ENCODE data around the gene RSPO3. TPM values are rescaled to one million over a fixed set of nuclear protein-coding genes. Genes with fewer than 3 reads are reported as not detected.
A peak's percentile ranks its signal among the peaks of the same experiment; 100 is the strongest.
"Not testable (repeated sequence)": the region's sequence is repeated elsewhere in the genome, so short reads cannot be mapped to it uniquely, and the experiment has no call there.

The RSPO3 gene
- total RNA-seq, 4 donors from 2014 or later, result 61.0 to 117 (median 79.6) TPM

GRCh38 chr6:127096167-127096566 is 22.3 kb upstream of the RSPO3 start:
- TF ChIP-seq EP300 (IDR thresholded peaks at IDR 0.05) (no peak), POLR2AphosphoS5 (IDR thresholded peaks at IDR 0.05) (no peak), POLR2A (IDR thresholded peaks at IDR 0.05) (no peak)
- TF ChIP-seq, protein P1, sequence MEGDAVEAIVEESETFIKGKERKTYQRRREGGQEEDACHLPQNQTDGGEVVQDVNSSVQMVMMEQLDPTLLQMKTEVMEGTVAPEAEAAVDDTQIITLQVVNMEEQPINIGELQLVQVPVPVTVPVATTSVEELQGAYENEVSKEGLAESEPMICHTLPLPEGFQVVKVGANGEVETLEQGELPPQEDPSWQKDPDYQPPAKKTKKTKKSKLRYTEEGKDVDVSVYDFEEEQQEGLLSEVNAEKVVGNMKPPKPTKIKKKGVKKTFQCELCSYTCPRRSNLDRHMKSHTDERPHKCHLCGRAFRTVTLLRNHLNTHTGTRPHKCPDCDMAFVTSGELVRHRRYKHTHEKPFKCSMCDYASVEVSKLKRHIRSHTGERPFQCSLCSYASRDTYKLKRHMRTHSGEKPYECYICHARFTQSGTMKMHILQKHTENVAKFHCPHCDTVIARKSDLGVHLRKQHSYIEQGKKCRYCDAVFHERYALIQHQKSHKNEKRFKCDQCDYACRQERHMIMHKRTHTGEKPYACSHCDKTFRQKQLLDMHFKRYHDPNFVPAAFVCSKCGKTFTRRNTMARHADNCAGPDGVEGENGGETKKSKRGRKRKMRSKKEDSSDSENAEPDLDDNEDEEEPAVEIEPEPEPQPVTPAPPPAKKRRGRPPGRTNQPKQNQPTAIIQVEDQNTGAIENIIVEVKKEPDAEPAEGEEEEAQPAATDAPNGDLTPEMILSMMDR (IDR thresholded peaks at IDR 0.05), result no peak
- WGBS, 2 donors (ENCODE audit: low coverage in 1 of 2), result 76 to 81% methylated on average over 3 to 4 of the region's 5 CpGs
- Histone ChIP-seq H3K27me3 (no peaks in the 10 kb centered on the region), H3K4me1 (peaks cover 0 to 9% (median 2%) of the 10 kb centered on the region in 3 donors), H3K27ac (no peak overlapping the region), H3K4me3 (no peak overlapping the region), H3K36me3 (no peaks in the 10 kb centered on the region), H3K9me3 (no peaks in the 10 kb centered on the region)
- ATAC-seq, result no peak

DNA sequence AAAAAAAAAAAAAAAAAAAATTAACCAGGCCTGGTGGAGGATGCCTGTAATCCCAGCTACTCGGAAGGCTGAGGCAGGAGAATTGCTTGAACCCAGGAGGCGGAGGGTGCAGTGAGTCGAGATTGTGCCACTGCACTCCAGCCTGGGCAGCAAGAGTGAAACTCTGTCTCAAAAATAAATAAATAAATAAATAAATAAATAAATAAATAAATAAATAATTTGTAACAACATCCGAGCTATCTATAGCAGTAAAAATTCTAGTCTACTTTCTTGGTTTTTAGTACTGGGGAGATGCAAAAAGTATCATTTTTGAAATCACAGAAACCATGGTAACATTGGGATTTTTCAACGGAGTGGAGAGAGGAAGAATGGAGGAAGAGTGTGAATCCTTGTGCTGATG is 21.0 kb upstream of the RSPO3 start:
- not testable (repeated sequence) for ATAC-seq, H3K27me3 ChIP-seq
- 68 to 94% methylated on average over 5 of the region's 5 CpGs for WGBS, 2 donors (ENCODE audit: low coverage in 1 of 2)

DNA sequence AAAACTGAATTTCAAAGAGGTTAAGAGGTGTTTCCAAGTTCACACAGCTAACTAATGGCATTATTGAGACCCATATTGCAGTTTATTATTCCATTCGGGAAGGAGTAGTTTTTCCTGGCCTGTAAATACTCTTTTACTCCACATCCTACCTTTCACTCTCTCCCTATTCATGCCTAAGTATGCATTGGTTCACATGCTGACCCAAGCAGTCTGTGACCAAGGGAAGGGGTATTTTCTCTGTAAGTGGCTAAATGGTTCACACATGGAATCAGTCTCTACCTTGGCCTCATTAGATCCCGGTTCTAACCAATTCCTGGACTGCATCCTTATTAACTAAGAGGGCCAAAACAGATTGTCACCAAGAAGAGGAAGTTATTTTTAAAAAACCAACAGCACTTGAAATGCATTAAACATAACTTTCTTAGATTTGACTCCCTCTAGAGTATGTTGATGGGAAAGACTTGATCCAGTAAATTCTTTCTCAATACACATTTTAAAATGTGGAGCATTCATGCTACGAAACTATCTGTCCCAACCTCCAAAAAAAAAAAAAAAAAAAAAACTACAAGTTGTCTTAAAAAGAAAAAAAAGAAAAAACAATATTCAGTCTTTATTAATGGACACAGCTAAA is 17.8 kb upstream of the RSPO3 start:
- Histone ChIP-seq H3K4me3 (no peak overlapping the region), H3K4me1 (peaks cover 3 to 35% (median 6%) of the 10 kb centered on the region in 3 donors), H3K9me3 (no peaks in the 10 kb centered on the region), H3K36me3 (no peaks in the 10 kb centered on the region), H3K27ac (peak overlapping the region in 1 of 4 donors; percentile 56), H3K27me3 (no peaks in the 10 kb centered on the region)
- TF ChIP-seq, protein P1 (IDR thresholded peaks at IDR 0.05), result peak; percentile 34 to 49 (median 38)
- TF ChIP-seq POLR2A (IDR thresholded peaks at IDR 0.05), result no peak
- WGBS, 2 donors (ENCODE audit: low coverage in 1 of 2), result 44 to 45% methylated on average over 3 of the region's 3 CpGs
- no peak for ATAC-seq

More for the DNA sequence above, 21.0 kb upstream of the RSPO3 start:
- not testable (repeated sequence) for H3K27ac ChIP-seq, H3K4me3 ChIP-seq, H3K9me3 ChIP-seq, H3K36me3 ChIP-seq
- peaks cover 3 to 22% (median 6%) of the 10 kb centered on the region in 3 donors for H3K4me1 ChIP-seq

GRCh38 chr6:127102299-127102698 is 16.2 kb upstream of the RSPO3 start:
- ATAC-seq, result peak; percentile 100
- no peaks in the 10 kb centered on the region for H3K36me3 ChIP-seq
- no peaks in the 10 kb centered on the region for H3K27me3 ChIP-seq
- TF ChIP-seq EP300 (IDR thresholded peaks at IDR 0.05) (peak; percentile 87), POLR2AphosphoS5 (IDR thresholded peaks at IDR 0.05) (peak; percentile 99), POLR2A (IDR thresholded peaks at IDR 0.05) (no peak)
- TF ChIP-seq, protein P1 (IDR thresholded peaks at IDR 0.05), result no peak
- WGBS, 2 donors (ENCODE audit: low coverage in 1 of 2), result 6 to 30% methylated on average over 2 of the region's 2 CpGs
- H3K4me3 ChIP-seq, result no peak overlapping the region
- H3K4me1 ChIP-seq, result peaks cover 3 to 35% (median 6%) of the 10 kb centered on the region in 3 donors
- no peaks in the 10 kb centered on the region for H3K9me3 ChIP-seq
- peak overlapping the region in 3 of 4 donors; percentile 48 to 78 (median 77) for H3K27ac ChIP-seq

DNA sequence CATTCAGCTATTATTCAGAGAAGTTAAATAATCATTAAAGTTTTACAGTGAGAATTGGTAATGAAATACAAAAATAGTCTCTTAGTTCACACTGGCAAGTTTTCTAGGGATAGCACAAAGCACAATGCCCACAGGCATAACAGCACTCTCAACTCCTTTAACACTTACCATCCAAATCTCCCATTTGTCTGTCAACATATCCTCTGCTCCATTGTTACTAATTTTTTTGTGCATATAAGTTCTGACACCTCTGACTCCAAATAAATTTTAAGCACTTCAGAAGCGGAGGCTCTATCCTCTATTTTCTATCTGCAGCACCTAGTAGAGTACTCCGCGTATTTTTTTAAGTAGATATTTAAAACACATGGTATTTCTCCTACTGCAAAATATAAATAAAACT is 15.6 kb upstream of the RSPO3 start:
- H3K9me3 ChIP-seq, result no peaks in the 10 kb centered on the region
- TF ChIP-seq POLR2A (IDR thresholded peaks at IDR 0.05) (no peak), EP300 (IDR thresholded peaks at IDR 0.05) (no peak), POLR2AphosphoS5 (IDR thresholded peaks at IDR 0.05) (no peak)
- TF ChIP-seq, protein P1 (IDR thresholded peaks at IDR 0.05), result no peak
- peaks cover 3 to 35% (median 6%) of the 10 kb centered on the region in 3 donors for H3K4me1 ChIP-seq
- WGBS, 2 donors (ENCODE audit: low coverage in 1 of 2), result 92 to 94% methylated on average over 3 of the region's 3 CpGs
- no peaks in the 10 kb centered on the region for H3K36me3 ChIP-seq
- H3K4me3 ChIP-seq, result no peak overlapping the region
- no peak for ATAC-seq
- H3K27ac ChIP-seq, result peak overlapping the region in 3 of 4 donors; percentile 29 to 60 (median 48)
- no peaks in the 10 kb centered on the region for H3K27me3 ChIP-seq
